Cortex of kidney (tissue), 1 donor: ENCODE data around the gene CDKAL1.

ENCODE experiments used
- DNase-seq: peaks from one replicate; lab custom pipeline; 2025; lab: John Stamatoyannopoulos, UW

Gene CDKAL1

DNA sequence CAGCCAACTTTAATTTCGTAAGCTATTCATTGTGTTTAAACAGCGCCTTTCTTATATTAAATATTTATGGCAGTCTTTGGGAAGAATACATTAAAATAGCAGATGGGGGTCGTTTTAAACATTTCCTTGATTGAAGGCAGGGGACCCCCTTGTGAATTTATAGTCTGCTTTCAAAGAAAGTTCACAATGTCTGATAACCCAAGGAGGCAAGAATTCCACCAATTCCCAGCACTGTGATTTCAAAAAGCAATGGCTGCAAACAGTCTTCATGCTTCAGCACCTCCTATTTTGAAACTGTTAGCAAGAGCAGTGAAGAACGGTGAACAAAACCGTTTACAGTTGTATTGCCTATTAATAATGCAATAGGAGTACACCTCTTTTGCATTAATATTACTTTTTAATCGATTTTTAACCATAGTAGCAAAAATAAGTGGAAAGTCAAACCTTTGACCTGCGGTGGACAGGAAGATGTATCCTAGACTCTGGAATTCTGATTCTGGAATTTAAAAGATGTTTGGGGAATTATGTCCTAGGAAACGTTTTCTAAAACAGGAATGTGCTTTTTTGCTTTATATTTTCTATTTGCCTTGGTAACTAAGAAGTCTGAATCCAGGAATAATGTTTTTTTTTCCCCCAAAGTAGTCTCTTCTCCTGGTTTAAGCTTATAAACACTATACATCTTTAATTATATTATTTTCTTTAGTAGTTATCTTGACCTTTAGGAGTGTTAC is 393.0 kb downstream of the CDKAL1 start:
- DNase-seq = no peak

DNA sequence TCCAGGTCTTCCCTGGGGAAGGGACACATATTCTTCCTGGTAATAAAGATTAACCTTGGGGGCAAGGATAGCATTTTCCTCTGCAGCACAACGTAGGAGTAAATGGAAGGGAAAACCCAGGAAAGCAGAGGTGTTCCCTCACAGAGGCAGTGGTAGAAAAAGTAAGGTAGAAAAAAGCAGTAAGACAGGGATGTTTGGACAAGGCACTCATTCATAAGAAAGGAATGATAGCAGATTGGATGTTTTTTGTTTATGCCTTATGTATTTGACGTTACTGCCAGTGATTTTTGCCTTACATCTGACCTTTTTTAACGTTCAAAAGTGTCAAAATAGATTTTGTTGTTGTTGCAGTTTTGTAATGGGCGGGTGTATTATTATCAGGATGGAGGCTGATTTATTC is 395.0 kb downstream of the CDKAL1 start:
- DNase-seq = no peak

DNA sequence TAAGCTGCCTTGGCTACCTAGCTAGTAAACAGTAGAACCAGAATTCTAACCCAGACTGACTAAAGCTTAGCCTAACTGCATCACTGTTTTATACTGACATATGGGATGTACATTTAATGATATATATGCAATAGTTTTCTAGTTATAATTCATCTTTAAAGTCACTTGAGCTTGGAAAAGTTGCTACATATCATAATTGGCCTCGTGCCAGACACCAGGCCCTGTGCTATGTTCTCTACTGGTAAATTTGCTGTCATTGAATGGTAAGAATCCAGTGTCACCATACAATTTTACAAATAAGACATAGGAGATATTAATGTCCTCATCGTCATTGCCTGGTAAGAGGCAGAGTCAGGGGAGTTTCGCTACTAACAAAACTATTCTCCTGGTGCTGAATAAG is 396.8 kb downstream of the CDKAL1 start:
- no peak for DNase-seq

DNA sequence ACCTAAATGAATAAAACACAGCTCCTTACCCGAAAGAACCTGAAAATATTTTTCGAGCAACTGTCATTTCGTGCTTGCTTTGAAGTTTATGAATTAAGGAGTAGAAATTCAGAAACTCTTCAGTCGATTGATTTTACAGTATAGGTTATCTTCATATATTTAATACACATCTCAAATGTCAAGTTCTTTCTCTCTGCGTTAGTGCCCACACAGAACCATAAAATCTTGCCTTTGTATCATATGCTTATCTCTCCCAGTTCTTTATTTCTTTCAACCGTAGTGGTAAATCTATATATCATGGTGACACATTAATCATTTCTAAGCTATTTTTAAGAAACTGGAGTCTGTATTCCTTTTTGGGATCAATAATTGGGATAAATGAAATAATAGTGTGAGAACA is 397.5 kb downstream of the CDKAL1 start:
- DNase-seq = no peak

DNA sequence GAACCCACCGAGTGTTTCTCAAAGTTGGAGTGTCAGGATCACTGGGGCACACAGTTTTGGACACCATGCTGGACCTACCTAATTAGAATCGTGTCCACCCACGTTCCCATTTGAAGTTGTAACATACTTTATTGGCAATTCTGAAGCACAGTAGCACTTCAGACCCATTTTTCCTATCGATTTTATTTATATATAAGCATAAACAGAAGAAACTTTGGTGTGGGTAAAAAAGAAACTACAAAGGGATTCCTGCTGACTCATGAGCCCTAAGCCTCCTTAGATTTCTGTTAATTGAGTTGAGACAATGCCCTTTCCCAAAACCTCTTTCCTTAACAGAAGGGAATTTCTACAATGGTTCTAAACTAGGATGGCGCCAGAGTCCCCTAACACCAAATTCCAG is 398.0 kb downstream of the CDKAL1 start:
- no peak for DNase-seq

DNA sequence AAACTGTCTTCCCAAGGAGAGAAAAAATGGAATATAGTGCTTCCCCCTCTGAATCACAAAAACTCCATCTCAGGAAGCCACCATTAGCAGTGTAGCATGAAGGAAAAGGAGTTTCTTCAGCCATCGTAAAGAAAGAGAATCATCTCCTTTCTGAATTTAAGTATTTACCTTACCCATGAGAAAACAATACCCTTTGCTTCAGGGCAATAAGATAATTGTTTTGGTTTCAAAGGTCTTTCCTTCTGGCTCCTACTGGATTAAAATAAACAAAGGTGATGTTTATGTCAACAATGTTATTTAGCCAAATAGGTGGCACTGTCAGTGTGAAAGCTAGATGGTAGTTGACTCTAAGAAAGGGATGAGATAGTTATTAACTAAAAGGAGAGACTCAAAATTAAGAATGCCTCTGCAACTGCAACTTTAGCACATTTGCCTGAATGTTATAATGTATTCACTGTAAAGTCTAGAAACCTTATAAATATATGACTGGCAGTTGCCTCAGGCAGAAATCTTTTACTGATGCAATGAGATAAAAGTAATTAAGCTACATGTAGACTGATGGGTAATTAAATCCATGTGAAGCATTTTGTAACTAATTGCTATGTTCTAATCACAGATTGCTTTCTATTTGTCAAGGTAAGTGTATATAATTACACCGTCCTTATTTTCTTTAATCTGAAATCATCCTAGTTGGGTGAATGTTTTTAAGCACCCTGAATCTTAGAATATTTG is 399.0 kb downstream of the CDKAL1 start:
- no peak for DNase-seq

DNA sequence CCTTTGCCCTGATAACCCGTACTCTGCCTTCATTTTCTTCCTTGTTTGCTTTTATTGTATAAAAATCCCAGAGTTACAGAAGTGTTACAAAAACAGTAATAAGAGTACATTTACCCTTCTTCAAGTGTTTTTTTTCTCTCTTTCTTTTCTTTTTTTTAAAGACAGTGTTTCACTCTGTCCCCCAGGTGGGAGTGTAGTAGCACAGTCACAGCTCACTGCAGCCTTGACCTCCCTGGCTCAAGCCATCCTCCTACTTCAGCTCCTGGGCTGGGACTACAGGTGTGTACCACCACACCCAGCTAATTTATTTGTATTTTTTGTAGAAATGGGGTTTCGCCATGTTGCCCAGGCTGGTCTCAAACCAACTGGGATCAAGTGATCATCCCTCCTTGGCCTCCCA is 402.7 kb downstream of the CDKAL1 start:
- no peak for DNase-seq

DNA sequence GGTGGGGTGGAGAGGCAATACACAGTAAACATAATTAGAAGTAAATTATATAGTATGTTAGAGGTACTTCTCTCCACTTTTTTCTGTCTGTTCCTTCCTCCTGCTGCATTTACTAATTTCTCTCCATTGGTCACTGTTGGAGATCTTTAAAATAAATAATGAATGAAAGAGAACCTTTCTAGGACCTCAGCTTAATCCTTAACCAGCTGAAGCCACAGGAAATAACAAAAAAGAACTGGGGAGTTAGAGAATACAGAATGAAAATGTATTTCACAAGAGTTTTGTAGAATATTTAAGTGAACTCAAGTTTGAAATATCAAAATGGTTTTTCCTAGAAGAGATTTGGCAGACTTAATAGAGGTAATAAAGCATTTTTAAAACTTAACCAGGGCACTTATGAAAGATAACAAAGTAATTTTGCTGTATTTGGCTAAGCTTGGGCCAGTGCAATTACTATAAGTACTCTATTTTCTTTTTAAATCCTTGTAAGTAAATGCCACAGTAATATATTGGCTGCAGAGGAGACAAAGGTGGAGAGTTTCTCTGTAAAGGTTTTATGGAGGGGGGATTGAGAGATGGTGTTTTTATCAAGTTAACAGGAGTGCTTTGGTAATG is 405.0 kb downstream of the CDKAL1 start:
- no peak for DNase-seq

DNA sequence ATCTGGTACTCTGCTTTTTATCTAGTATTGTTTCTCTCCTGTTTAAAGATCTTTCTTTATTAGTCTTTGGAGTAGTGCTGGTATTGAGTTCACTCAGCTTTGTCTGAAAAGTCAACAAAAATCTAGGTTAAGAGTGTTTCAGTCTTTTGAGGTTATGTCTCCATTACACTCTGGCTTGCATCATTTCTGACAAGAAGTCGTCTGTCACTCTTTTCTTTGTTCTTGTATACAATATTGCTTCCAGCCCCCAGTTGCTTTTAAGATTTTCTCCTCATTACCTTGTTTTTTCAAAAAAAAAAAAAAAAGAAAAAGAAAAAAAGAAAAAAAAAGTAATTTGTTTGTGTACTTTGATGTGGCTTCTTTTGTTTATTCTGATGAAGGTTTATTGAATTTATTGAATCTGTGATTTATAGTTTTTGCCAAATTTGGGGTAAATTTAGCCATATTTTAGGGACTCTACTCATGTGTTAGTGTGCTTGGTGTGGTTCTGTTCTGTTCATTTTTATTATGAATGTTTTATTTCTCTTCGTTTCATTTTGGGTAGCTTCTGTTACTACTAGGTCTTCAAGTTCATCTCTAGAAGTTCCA is 408.9 kb downstream of the CDKAL1 start:
- no peak for DNase-seq

DNA sequence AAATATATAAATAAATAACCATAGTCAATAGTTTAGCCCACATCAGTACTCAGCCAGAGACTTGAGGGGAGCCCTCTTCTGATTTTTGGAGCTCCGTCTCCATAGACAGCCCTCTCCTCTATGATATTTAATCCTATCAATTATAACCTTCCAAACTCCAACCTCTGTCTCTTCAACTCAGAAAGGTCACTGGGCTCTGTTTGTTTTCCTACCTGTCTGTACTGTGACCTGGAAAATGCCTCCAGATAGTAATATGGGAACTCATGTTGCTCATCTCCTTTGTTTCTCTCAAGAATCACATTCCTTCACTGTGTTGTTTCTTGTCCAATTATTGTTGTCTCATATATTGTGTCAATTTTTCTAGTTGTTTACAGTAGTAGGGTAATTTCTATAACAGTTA is 409.7 kb downstream of the CDKAL1 start:
- no peak for DNase-seq

DNA sequence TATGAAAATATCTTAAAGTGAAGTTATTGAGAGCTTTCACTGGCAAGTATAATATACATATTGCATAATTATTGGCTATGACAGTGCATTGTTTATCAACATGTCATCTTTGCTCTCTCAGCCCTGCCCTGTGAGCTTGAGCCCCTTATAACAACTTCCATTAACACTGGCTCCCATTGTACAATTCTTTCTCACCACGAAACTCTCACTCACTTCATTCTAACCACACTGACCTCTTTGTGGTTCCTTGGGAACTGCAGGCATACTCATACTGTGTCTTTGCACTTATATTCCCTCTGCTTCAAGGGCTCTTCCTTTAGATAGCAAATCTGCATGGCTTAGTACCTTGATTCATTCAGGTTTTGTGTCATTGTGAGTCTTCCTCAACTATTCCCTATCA is 411.8 kb downstream of the CDKAL1 start:
- no peak for DNase-seq

DNA sequence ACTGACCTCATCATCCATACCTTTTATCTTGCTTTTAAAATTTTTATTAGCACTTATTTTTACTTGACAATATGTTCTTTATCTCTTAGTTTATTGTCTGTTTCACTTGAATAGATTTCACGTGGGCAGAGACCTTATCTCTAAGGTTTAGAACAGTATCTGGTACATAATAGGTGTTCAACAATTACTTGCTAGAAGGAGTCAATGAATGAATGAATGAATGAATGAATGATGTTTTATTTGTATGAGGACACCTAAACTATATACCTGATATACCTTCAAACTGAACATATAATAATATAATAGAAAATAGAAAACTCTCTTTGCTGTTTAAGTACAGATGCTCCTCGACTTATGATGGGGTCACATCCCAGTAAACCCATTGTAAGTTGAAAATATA is 412.6 kb downstream of the CDKAL1 start:
- no peak for DNase-seq

DNA sequence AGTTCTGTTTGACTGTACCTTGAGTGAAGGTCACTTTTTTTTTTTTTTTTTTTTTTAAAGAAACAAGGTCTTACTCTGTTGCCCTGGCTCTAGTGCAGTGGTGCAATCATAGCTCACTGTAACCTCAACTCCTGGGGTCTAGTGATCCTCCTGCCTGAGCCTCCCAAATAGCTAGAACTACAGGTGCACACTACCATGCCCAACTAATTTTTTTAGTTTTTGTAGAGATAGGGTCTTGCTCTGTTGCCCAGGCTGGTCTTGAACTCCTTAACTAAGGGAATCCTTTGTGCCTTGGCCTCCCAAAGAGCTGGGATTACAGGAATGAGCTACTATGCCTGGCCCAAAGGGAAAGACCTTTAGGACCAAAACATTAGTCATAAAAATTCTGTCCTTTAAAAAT is 413.7 kb downstream of the CDKAL1 start:
- no peak for DNase-seq

DNA sequence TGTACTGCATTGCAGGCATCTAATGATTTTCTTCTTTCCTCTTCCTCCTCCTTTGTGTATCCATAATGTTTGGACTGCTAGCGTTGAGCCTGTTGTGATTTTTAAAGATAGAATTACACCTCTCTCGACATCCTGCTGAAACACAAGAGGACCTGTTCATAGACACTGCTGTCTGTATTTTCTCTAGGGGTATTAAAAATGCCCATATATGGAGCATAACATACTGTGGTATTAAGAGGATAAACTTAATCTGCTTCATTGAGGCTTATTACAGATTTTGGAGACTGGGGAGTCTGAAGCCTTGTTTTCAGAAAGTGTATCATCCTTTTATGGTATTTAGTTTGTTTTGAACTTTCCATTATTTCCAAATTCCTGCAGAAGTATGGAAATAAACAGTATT is 414.3 kb downstream of the CDKAL1 start:
- no peak for DNase-seq

DNA sequence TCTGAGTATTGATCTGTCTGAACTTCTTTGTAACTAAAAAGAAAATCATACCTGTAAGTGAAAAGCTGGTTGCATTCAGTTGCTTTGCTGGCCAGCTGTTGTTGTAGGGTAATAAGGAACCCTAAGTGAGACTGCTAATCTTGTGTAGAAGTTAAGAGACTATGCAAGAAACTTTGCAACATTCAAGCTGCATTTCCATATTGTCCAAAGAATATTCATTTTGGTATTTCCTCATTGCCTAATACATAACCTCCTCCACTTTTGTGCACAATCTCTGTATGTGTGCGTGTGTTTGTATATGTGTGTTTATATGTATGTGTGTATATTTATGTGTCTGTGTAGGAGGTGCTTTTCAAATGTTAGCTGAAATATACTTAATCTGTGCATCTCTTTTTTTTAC is 414.9 kb downstream of the CDKAL1 start:
- no peak for DNase-seq

DNA sequence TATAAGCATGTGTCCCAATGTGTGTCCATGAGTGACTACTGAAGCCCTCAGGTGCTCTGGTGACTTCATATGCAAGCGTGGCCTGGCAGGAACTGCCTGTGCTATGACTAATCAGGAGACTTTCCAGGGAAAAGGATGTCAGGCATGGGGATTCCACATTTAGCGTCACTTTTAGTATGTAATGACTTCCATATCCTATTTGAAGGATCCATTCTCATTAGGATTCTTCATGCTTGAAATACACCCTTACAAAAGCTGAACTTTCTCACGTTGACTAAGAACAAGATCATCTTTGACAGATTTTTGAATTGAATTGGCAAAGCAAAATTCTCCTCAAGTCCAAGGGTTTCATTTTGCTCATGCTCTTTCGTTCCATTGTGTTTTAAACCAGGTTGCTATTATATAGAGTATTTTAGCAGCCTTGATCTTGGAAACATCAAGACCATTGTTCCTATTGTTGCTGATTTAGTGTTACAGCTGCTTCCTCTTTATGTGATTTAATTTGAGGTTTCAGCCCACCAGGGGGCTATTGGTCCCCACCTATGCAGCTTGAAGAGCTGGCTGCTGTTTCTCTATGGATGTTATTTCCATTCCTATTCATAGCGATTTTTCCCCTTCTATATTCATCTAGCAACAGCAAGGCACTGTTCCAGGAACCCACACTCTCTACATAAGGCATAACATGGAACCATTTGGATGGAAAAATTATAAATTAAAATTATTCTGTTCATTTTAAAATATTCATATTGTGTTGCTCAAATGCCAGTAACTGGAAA is 418.6 kb downstream of the CDKAL1 start:
- DNase-seq = no peak

DNA sequence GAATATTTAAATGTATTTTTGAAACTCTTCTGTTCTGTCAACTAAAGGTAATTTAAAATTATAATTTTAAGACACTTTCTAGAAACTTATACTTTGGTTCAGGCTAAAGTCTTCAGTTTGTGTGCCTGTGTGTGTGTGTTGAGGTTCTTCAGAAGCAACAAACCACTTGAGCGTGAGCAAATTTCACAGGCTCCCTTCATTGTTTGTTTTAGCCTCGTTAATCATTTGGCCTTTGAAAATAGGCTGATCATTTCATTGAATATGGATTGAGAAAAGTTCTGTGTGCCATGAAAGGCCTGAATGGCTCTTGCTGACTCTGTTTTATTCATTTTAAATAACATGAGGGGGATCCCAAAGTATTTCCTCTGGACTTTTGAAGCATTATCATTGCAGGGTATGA is 420.1 kb downstream of the CDKAL1 start:
- no peak for DNase-seq

DNA sequence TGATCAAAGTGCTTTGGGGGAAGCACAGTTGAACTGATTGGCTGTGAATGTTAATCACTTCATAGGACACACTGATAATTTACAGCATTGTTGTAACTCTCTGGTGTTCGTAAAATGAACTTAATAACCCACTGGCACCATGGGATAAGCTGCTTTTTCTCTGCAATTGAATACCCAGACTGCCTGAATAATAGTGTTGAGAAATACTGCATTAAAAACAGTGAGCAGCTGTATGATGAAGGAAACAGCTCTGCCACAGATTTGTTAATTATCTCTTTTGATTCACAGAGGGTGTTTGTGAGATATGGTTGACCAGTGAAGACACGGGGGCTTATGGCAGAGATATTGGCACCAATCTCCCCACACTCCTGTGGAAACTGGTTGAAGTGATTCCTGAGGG is 420.9 kb downstream of the CDKAL1 start:
- no peak for DNase-seq

DNA sequence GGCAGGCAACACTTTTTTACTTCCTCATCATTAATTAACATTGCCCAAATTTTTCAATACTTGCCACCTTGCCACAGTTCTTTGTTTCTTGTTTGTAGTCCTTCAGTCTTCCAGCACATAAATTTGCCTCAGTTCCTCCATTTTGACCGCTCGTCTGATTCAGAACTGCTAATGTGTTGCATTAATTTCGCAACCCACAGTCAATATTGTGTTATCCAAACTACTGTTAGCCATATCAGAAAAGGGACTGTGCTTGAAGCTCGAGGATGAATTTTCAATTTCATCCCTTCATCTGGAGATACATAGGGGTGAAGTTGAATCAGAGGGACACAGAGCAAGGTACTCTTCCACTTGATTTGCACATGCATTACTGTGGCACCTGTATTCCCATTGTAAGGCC is 421.5 kb downstream of the CDKAL1 start:
- DNase-seq = no peak

DNA sequence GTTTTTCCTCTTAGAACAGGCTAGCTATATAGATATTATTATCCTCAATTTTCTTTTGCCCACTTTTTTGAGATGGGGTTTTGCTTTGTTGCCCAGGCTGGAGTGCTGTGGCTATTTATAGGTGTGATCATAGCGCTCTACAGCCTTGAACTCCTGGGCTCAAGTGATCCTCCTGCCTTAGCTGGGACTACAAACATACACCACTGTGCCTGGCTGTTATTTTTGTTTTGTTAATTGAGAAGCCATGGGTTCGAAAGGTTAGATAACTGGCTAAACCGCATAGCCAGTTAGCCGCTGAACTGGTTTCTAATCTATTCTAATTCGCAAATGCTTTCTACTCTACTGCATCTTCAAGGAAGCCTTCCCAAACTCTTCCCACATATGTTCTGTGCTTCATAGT is 425.8 kb downstream of the CDKAL1 start:
- DNase-seq = no peak

DNA sequence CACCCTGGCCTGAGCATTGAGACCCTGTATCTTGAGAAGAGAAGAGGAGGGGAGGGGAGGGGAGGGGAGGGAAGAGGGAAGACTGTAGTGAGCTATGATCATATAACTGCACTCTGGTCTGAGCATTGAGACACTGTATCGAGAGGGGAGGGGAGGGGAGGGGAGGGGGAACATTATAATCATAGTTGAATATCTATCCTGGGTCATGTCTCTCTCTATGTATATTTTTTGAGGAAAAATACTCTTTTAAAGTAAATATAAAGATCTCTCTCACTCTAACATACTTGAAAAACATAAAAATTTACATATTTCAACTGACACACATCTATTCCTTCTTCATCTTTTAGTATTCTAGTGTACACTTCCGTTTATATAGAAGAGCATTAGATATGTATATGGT is 431.0 kb downstream of the CDKAL1 start:
- no peak for DNase-seq

DNA sequence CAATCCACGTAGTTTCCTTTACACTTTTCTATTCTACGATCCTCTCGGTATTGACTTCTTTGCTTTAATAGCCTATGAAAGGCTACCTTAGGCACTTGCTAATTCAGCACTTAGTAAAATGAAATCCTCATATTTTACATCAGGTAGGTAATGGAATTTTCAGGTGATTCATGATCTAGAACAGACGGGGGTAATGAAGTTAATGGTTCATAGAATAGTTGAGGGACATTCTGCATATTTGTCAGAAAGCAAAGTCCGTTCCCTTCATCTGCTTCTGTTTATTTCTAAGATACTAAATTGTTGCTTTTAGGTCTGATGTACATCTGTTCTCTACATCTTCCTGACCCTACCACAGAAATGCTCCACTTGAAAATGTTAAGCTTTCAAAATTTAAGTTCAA is 431.7 kb downstream of the CDKAL1 start:
- no peak for DNase-seq
